ENCODE measurements around the gene PTPRCAP. TPM values are rescaled to one million over a fixed set of nuclear protein-coding genes. Genes with fewer than 3 reads are reported as not detected.
A peak's percentile ranks its signal among the peaks of the same experiment; 100 is the strongest.

The PTPRCAP gene
- total and polyA plus RNA-seq, 9 of the 15 experiments (the other 6 are each of a cell fraction or from before 2014, with no cell fraction given), result 0.22 to 2.0 (median 1.1) TPM; not detected in 4

- TF ChIP-seq NCOA6 (IDR thresholded peaks at IDR 0.05) (no peak), ETV5 (CRISPR knock-in tag; IDR thresholded peaks at IDR 0.05; ENCODE audit: low read depth) (no peak), HNRNPL (IDR thresholded peaks at IDR 0.05; ENCODE audit: low read depth, low read length) (0 out of 2 replicates have a peak, but pooled peaks have one; percentile 1), USF1 (CRISPR knock-in tag; IDR thresholded peaks at IDR 0.05) (0 out of 2 replicates have a peak, but pooled peaks have one; percentile 21), CREB1 (IDR thresholded peaks at IDR 0.05) (no peak), CREB1 (CRISPR knock-in tag; IDR thresholded peaks at IDR 0.05) (no peak), NR3C1 (CRISPR knock-in tag; IDR thresholded peaks at IDR 0.05) (no peak), C11orf30 (IDR thresholded peaks at IDR 0.05; ENCODE audit: low read depth) (no peak)
- intact Hi-C loops (cut with micrococcal nuclease), result loop anchor here (5.0 kb wide), 1 partner anchor 48 kb away; the partner anchor contains the start of gene TMEM134
- in situ Hi-C loops (cut with MboI), result no loop called here
- no peak for ATAC-seq
- H2AFZ ChIP-seq (ENCODE audit: low read depth, low read length), result no peak overlapping the region
- no peak for FAIRE-seq
- DNase-seq (ENCODE audit: extremely low read depth in 1 of 4, low spot score in 3 of 4), result no peak
- no peak overlapping the region; the same call in 1 of the 2 replicates for H3K4me2 ChIP-seq (ENCODE audit: insufficient read depth, low read length)
- TSS peak; percentile 57 for BruUV-seq (replicated peaks)
- 90% methylated on average over 19 of the region's 21 CpGs for WGBS (ENCODE audit: insufficient coverage, low coverage, missing lambda C conversion rate)
- no peaks in the 10 kb centered on the region for H4K20me1 ChIP-seq (replicated peaks; ENCODE audit: control insufficient read depth, insufficient read depth, low read length)
- ChIA-PET CTCF (ENCODE audit: low intra/inter-chr PET ratio) (no interaction called here), POLR2A (interaction anchor here (0.6 to 2.1 kb wide), 5 partner anchors 8 to 781 kb away, joined by 3 to 10 read pairs (median 4); partner anchors contain the start of genes PPP1CA and RPS6KB2)
- no peaks in the 10 kb centered on the region for H3K9me3 ChIP-seq (replicated peaks; ENCODE audit: control insufficient read depth, insufficient read depth, low read depth, low read length)
- H3K4me1 ChIP-seq (replicated peaks in 1 of 2; ENCODE audit: control insufficient read depth in 2 of 2, insufficient read depth in 2 of 2, low read length in 2 of 2), result peaks cover 6 to 73% of the 10 kb centered on the region in 2 experiments
- no peaks in the 10 kb centered on the region for H3K9me1 ChIP-seq (ENCODE audit: control insufficient read depth, insufficient read depth, low read length)
- H3K36me3 ChIP-seq (ENCODE audit: control insufficient read depth, insufficient read depth, low read length), result no peaks in the 10 kb centered on the region
- H3K9ac ChIP-seq (ENCODE audit: insufficient read depth in 1 of 2, low read depth in 2 of 2, low read length in 2 of 2), result peak overlapping the region; percentile 29 to 73; a peak in 3 of 4 replicates
- peaks cover 8% of the 10 kb centered on the region; the same call in 1 of the 3 replicates for H3K79me2 ChIP-seq (ENCODE audit: control insufficient read depth, insufficient read depth, low read length)
- H3K27ac ChIP-seq (ENCODE audit: extremely low read depth, low read depth, low read length), result no peak overlapping the region
- no peaks in the 10 kb centered on the region for H3K27me3 ChIP-seq (ENCODE audit: control insufficient read depth in 2 of 2, insufficient read depth in 2 of 2, low read length in 2 of 2)
- H3K4me3 ChIP-seq, result no peak overlapping the region
Observed at GRCh38 chr11:67419325-67420049, 18.0 kb downstream of the PTPRCAP start.
